Fibroblast of the aortic adventitia (primary cell): ENCODE data around the gene MS4A10. TPM values are rescaled to one million over a fixed set of nuclear protein-coding genes. Genes with fewer than 3 reads are reported as not detected.
A peak's percentile ranks its signal among the peaks of the same experiment; 100 is the strongest.

Experiments
- DNase-seq: peaks from one replicate; pipeline ENCODE4 v3.0.0-alpha.2; 2010; ENCODE audit warnings: low read depth
- H3K4me3 ChIP-seq: 2 replicates; pipeline ENCODE4 v1.5.1; 2011; ENCODE audit warnings: low read depth, mild to moderate bottlenecking, control low read depth, low read length, moderate library complexity
- total RNA-seq: library from RNA; depleted of rRNA; stranded (reverse); fragments of >200 nt; gene quantifications from 2 replicates; pipeline ENCODE4 v1.2.3, GENCODE V29; 2012; ENCODE audit warnings: low replicate concordance
- TF ChIP-seq, protein P1 (sequence below): IDR thresholded peaks from 2 replicates; pipeline ENCODE4 v1.5.1; 2011; ENCODE audit warnings: mild to moderate bottlenecking, low read length, control low read depth, inconsistent platforms; ENCODE audit not compliant: insufficient read depth

MS4A10 gene
- total RNA-seq, 1 donor, result not detected

GRCh38 chr11:60777572-60777971 is 7.6 kb upstream of the MS4A10 start:
- TF ChIP-seq, protein P1, sequence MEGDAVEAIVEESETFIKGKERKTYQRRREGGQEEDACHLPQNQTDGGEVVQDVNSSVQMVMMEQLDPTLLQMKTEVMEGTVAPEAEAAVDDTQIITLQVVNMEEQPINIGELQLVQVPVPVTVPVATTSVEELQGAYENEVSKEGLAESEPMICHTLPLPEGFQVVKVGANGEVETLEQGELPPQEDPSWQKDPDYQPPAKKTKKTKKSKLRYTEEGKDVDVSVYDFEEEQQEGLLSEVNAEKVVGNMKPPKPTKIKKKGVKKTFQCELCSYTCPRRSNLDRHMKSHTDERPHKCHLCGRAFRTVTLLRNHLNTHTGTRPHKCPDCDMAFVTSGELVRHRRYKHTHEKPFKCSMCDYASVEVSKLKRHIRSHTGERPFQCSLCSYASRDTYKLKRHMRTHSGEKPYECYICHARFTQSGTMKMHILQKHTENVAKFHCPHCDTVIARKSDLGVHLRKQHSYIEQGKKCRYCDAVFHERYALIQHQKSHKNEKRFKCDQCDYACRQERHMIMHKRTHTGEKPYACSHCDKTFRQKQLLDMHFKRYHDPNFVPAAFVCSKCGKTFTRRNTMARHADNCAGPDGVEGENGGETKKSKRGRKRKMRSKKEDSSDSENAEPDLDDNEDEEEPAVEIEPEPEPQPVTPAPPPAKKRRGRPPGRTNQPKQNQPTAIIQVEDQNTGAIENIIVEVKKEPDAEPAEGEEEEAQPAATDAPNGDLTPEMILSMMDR, result no peak
- H3K4me3 ChIP-seq, result no peak overlapping the region
- peak; percentile 77 for DNase-seq

DNA sequence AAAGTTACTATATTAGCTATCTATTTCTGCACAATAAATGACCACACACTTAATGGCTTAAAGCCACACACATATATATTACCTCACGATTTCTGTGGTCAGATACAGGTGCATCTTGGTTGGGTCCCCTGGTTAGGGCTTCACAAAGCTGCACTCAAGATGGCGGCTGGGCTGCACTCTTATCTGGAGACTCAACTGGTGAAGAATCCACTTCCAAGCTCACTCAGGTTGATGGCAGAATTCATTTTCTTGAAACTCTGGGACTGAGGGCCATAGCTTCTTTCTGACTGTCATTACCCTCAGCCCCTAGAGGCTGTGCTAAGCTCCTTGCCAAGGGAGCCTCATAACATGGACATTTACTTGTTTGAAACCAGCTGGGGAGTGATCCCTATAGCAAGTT is 5.1 kb upstream of the MS4A10 start:
- no peak for DNase-seq
- TF ChIP-seq, protein P1, result no peak
- H3K4me3 ChIP-seq, result no peak overlapping the region

- no peak for DNase-seq
- H3K4me3 ChIP-seq, result no peak overlapping the region
- TF ChIP-seq, protein P1, result no peak
Observed at GRCh38 chr11:60780774-60781173, 4.4 kb upstream of the MS4A10 start.

DNA sequence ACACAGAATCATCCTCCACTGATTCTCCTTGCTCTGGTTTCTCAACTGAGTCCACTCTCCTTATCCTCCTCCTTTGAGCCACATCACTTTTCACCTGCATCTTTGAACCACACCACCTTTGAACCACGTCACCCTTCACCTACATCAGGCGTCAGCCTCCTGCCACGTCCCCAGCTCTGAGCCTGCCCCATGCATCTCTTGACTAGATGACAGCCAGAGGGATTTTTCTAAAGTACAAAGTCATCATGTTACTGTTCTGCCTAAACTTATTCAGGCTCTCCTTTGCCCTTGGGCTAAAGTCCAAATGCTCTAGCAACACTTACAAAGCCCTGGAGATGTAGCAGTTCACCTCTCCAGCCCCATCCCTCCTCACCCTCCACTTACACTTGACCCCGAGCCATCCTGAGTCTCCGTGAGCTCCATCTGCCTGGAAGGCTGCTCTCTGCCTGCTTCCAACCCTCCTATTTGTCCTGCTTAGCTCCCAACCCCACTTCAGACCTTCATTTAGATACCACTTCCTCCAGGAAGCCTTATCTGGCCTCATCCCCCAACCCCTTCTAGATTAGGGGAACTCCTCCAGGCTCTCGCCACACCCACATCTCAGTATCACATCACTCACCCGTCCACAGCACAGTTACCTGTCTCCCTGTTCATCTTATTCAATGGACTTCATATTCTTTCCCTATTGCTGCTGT is 3.7 kb upstream of the MS4A10 start:
- DNase-seq, result no peak
- H3K4me3 ChIP-seq, result no peak overlapping the region
- TF ChIP-seq, protein P1, result no peak

DNA sequence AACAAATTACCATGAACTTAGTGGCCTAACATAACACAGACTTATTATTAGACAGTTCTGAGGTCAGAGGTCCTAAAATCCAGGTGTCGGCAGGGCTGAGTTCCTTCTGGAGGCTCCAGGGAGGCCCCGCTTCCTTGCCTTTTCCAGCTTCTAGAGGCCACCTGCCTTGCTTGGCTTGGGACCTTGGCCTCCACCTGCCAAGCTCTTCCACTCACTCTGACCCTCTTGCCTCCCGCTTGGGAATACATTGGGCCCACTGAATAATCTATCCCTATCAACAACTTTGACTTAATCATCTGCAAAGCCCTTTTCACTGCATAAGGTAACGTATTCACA is 3.2 kb upstream of the MS4A10 start:
- no peak for DNase-seq
- TF ChIP-seq, protein P1, result no peak
- H3K4me3 ChIP-seq, result no peak overlapping the region

DNA sequence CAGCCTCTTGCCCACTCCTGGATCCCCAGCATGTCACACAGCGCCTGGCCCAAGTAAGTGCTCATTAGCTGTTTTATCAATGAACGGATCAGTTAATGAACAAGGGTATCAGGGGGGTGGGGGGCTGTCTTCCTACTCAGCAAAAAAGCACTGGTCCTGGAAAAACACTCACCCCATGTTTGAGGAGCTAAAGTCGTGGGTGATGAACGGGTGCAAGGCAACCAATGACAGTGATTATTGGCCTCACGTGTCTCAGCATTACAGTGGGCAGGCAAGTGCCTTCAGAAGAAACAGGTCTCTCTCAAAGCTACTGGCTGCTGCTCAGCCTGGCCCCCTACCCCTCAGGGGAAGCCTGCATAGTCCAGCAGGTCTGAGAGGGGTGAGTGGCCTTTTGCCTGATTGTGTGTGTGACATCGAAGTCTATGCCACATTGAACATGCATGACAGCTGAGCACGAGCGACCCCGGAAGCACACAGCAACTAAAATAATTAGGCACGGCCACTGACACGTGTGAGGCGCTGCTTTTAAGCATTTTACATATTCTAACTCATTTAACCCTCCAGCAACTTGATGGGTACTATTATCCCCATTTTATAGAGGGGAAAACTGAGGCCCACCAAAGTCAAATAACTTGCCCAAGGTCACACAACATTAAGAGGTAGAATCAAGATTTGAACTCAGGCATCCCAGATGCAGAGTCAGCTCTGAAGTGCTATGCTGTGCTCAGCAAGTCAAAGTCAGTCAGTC is 2.6 kb upstream of the MS4A10 start:
- no peak overlapping the region for H3K4me3 ChIP-seq
- TF ChIP-seq, protein P1, result no peak

More for the DNA sequence above, 2.6 kb upstream of the MS4A10 start:
- DNase-seq, result no peak
